Forelimb muscle (tissue), 1 donor: ENCODE measurements around the gene ZNF784. TPM values are rescaled to one million over a fixed set of nuclear protein-coding genes. Genes with fewer than 3 reads are reported as not detected.

Source experiments
- DNase-seq: peaks from one replicate; pipeline ENCODE4 v3.0.0-alpha.2; 2013; ENCODE audit warnings: low read depth
- polyA plus RNA-seq: library from polyadenylated mRNA; unstranded; fragments of 120-200 nt; gene quantifications from one replicate; pipeline ENCODE4 v1.2.1, GENCODE V29; 2013; ENCODE audit not compliant: insufficient read length

Gene ZNF784
- polyA plus RNA-seq, 1 donor, result 10.0 TPM

DNA sequence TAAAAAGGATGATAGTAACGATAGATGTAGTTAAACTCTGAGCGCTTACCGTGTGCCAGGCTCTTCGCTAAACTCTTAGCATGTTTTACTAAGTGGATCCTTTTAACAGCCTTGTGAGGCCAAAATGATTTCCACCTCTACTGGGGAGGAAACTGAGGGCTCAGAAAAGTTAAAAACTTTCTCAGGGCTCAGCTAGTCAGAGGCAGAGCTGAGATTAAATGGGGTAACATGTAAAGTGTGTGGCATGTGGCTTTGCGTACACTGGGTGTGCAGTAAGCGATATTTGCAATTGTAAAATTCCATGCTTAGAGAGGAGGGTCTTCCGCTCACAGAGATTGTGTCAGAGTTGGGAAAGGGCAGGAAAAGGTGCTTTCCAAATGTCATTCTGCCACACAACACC is 32.2 kb upstream of the ZNF784 start:
- DNase-seq, result no peak

GRCh38 chr19:55655648-55656040 is 31.3 kb upstream of the ZNF784 start:
- no peak for DNase-seq

DNA sequence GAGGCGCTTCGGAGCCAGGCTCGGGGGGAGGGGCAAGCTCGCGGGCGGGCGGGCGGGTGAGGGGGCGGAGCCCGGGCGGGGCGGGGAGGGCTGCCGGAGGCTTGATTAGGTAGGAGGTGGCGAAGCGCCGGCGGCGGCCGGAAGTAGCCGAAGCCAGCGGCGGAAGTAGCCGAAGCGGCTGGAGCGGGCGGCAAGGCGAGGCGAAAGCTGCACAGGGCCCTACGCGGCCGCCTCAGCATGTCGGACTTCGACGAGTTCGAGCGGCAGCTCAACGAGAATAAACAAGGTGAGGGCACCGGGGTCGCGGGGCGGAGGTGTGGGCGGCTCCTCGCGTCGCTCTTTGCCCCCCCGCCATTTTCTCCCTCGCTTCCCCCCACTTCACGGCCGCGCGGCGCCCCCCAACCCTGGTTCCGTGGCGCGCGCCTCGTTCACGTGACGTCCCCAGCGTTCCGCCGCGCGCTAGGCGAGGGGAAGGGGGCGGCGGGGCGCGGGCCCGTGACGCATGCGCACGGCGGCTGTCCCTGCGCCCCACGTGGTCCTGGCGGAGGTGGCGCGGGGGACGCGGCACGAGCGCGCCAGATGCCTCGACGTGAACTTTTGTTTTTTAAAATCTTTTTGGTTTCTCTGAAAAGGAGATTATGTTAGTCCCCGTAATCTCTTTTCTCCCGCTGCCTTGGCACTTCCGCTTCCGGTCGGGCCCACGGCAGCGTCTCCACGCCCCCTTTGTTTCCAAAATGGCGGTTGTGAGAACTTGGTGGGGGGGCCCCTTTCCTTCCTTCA is 30.7 kb upstream of the ZNF784 start, which contains the start of gene U2AF2:
Gene U2AF2 (plus strand): TSS at position 168 of the 780 bp plus-strand sequence. CDS start 70 bp downstream, at position 238.
- no peak for DNase-seq

DNA sequence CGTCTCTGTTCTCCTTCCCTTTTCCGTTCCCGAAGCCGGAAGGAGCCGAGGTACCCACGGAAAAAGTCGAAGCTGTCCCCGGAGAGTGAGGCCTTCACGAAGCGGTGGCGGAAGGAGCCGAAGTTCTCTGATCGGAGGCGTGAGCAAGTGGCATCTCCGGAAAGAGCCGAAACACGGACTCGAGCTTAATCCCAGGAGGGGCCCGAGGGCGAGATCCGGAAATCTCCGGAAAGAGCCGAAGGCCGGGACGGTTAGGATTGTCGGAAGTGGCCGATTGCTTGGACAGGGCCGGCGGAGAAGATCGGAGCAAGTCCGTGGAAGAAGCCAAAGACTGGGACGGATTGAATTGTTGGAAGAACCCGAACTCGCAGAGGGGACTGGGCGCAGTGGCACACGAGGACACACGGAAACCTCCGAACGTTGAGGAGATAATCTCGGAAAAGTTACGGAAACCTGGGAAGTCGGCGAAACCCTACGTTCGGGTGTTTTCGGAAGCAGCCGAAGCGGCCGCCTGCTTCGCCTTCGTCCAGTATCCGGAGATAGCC is 30.0 kb upstream of the ZNF784 start:
- peak; percentile 99 for DNase-seq

- peak; percentile 99 for DNase-seq
These were observed 29.4 kb upstream of the ZNF784 start for GRCh38 chr19:55653651-55654322.

GRCh38 chr19:55652311-55653128 is 28.2 kb upstream of the ZNF784 start:
- DNase-seq, result no peak

GRCh38 chr19:55651236-55651635 is 26.9 kb upstream of the ZNF784 start:
- no peak for DNase-seq

- no peak for DNase-seq
These were observed 26.4 kb upstream of the ZNF784 start for GRCh38 chr19:55650602-55651230.

GRCh38 chr19:55650126-55650557 is 25.8 kb upstream of the ZNF784 start:
- no peak for DNase-seq

- no peak for DNase-seq
These were observed 25.1 kb upstream of the ZNF784 start for GRCh38 chr19:55649268-55650125.

GRCh38 chr19:55648585-55649267 is 24.4 kb upstream of the ZNF784 start:
- DNase-seq, result no peak

- DNase-seq, result no peak
These were observed 23.6 kb upstream of the ZNF784 start, which contains the start of gene CCDC106 for GRCh38 chr19:55647732-55648584. Gene CCDC106, plus strand, starts transcription at chr19:55648212. Its CDS starts 835 bp downstream, at chr19:55649047.

DNA sequence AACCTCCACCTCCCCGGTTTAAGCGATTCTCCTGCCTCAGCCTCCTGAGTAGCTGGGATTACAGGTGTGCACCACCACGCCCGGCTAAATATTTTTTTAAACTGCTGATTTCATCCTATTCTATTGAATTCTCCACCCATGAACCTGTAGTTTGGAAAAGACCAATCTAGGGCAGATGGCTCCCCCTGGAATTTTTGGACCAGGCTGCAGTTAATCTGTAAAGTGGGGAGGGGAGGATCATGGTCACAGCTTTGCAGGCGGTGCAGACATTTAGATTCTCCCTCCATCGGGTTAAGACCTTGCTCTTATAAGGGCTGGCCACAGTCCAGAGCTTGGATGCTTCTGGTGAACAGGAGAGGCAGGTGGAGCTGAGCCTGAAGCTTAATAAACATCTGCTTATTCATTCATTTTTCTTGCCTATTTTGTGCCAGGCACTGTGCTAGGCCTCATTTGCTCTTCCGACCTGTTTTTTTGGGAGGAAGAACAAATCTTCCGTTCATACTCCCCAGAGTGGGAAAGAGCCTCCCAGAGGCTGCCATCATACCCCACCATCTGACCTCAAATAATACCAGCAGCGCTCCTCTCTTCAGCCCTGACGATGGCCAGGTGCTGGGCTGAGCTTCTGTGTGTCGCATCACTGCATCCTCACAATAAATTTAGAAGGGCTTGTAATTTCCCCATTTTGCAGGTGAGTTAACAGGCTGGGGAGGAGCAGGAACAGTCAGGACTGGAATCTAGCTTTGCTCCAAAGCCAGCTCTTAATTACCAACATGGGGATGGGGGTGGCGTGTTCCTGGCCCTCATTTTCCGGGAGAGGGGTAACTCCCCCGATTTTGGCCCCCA is 22.7 kb upstream of the ZNF784 start:
- no peak for DNase-seq

- DNase-seq, result no peak
These were observed 21.1 kb upstream of the ZNF784 start for GRCh38 chr19:55645512-55645881.

DNA sequence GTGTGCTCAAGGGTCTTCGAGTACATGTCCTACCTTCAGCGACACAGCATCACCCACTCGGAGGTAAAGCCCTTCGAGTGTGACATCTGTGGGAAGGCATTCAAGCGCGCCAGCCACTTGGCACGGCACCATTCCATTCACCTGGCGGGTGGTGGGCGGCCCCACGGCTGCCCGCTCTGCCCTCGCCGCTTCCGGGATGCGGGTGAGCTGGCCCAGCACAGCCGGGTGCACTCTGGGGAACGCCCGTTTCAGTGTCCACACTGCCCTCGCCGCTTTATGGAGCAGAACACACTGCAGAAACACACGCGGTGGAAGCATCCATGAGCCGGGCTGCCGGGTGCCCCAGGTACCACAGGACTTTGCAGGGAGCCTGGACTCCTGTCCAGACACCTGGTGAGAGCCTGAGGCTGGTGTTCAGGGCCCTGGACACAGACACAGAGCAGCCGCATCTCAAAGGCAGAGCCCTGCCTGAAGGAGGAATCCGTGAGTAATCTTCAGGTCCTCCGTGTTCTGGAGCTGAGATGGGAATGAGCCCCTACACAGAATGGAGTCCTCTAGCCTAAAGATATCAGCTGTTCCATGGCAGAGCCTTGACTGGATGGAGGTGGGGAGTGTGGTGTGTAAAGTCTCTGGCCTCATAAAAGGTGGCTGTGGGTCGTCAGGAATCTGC is 20.6 kb upstream of the ZNF784 start:
- DNase-seq, result no peak

- DNase-seq, result no peak
These were observed 19.9 kb upstream of the ZNF784 start for GRCh38 chr19:55644191-55644833.

DNA sequence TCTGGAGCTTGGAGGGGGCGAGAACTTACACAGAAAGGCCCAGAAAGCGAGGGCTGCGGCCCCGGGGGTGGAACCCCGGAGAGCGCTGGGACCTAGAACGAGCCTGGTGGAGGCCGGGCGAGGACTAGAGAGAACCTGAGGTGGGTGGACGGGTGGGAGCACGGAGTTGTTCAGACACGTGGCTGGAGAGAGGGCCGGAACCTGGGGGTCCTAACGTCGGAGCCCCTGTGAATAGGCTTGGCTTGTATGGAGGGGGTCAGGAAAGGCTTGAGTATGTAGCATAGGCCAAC is 19.5 kb upstream of the ZNF784 start:
- no peak for DNase-seq
